Measurements from ENCODE around the gene ADCY3. TPM values are rescaled to one million over a fixed set of nuclear protein-coding genes. Genes with fewer than 3 reads are reported as not detected.
A peak's percentile ranks its signal among the peaks of the same experiment; 100 is the strongest.

Gene ADCY3
- total and polyA plus RNA-seq, 9 of the 15 experiments (the other 6 are each of a cell fraction or from before 2014, with no cell fraction given) = 1.5 to 54.8 (median 26.3) TPM

DNA sequence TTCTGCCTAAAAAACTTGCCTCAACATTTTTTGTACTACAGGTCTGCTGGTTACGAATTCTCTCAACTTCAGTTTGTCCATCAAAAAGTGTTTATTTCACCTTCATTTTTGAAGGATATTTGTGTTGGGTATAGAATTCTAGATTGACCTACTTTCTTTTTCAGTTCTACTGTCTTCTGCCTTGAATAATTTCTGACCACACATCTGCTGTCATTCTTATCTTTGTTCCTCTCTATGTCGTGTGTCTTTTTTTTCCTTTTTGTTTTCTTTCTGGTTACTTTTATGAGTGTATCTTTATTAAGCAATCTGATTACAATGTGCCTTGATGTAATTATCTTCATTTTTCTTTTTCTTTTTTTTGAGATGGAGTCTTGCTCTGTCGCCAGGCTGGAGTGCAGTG is 25.3 kb downstream of the ADCY3 start (continued):
- no peak for TF ChIP-seq PRDM10 (IDR thresholded peaks at IDR 0.05; ENCODE audit: partially characterized antibody)
- TF ChIP-seq XRCC3 (IDR thresholded peaks at IDR 0.05) = peak; percentile 86
- TF ChIP-seq L3MBTL2 (IDR thresholded peaks at IDR 0.05) = no peak
- TF ChIP-seq CTCF (IDR thresholded peaks at IDR 0.05 in 2 of 3, conservative IDR thresholded peaks at IDR 0.05 in 1 of 3; ENCODE audit: insufficient read depth in 2 of 3, low read depth in 1 of 3, low read length in 3 of 3) = no peak
- TF ChIP-seq ZNF354B (CRISPR knock-in tag; IDR thresholded peaks at IDR 0.05) = no peak
- TF ChIP-seq, protein P1, sequence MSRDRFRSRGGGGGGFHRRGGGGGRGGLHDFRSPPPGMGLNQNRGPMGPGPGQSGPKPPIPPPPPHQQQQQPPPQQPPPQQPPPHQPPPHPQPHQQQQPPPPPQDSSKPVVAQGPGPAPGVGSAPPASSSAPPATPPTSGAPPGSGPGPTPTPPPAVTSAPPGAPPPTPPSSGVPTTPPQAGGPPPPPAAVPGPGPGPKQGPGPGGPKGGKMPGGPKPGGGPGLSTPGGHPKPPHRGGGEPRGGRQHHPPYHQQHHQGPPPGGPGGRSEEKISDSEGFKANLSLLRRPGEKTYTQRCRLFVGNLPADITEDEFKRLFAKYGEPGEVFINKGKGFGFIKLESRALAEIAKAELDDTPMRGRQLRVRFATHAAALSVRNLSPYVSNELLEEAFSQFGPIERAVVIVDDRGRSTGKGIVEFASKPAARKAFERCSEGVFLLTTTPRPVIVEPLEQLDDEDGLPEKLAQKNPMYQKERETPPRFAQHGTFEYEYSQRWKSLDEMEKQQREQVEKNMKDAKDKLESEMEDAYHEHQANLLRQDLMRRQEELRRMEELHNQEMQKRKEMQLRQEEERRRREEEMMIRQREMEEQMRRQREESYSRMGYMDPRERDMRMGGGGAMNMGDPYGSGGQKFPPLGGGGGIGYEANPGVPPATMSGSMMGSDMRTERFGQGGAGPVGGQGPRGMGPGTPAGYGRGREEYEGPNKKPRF (IDR thresholded peaks at IDR 0.05; ENCODE audit: low read depth, low read length) = no peak
- TF ChIP-seq, protein P2, sequence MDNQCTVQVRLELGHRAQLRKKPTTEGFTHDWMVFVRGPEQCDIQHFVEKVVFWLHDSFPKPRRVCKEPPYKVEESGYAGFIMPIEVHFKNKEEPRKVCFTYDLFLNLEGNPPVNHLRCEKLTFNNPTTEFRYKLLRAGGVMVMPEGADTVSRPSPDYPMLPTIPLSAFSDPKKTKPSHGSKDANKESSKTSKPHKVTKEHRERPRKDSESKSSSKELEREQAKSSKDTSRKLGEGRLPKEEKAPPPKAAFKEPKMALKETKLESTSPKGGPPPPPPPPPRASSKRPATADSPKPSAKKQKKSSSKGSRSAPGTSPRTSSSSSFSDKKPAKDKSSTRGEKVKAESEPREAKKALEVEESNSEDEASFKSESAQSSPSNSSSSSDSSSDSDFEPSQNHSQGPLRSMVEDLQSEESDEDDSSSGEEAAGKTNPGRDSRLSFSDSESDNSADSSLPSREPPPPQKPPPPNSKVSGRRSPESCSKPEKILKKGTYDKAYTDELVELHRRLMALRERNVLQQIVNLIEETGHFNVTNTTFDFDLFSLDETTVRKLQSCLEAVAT (IDR thresholded peaks at IDR 0.05) = peak; percentile 64 to 68; a peak in 3 of 4 replicates
- TF ChIP-seq CBX3 (IDR thresholded peaks at IDR 0.05; ENCODE audit: borderline replicate concordance in 1 of 2, low read length in 2 of 2) = peak in 1 of 2 experiments; percentile 100; a peak in 2 of 3 replicates
- no peak for TF ChIP-seq IFI16 (CRISPR knock-in tag; IDR thresholded peaks at IDR 0.05)
- peak; percentile 89 to 96 for TF ChIP-seq TRIM24 (IDR thresholded peaks at IDR 0.05)
- peak; percentile 73 for TF ChIP-seq DPF2 (IDR thresholded peaks at IDR 0.05)
- TF ChIP-seq CC2D1A (IDR thresholded peaks at IDR 0.05) = peak; percentile 45; the same call in 1 of the 2 replicates
- no peak for TF ChIP-seq MECOM (CRISPR knock-in tag; IDR thresholded peaks at IDR 0.05)
- peak; percentile 77; the same call in 1 of the 2 replicates for TF ChIP-seq ZEB2 (IDR thresholded peaks at IDR 0.05)
- peak; percentile 90 for TF ChIP-seq CBX5 (IDR thresholded peaks at IDR 0.05; ENCODE audit: borderline replicate concordance, low read depth)
- 0 out of 2 replicates have a peak, but pooled peaks have one; percentile 58 for TF ChIP-seq HLTF (IDR thresholded peaks at IDR 0.05)
- 0 out of 2 replicates have a peak, but pooled peaks have one; percentile 25 for TF ChIP-seq CBX1 (IDR thresholded peaks at IDR 0.05; ENCODE audit: low read depth)
- peak; percentile 22 to 77; a peak in 2 of 4 replicates for TF ChIP-seq ARNT (IDR thresholded peaks at IDR 0.05)
- no peak for TF ChIP-seq BDP1 (IDR thresholded peaks at IDR 0.05; ENCODE audit: insufficient read depth, insufficient read length)
- TF ChIP-seq NCOR1 (IDR thresholded peaks at IDR 0.05) = peak; percentile 21; the same call in 1 of the 2 replicates
- TF ChIP-seq SMARCA5 (IDR thresholded peaks at IDR 0.05) = peak; percentile 38; the same call in 1 of the 2 replicates
- peak; percentile 66; the same call in 1 of the 2 replicates for TF ChIP-seq MIER1 (IDR thresholded peaks at IDR 0.05; ENCODE audit: low read depth)
